Gastrocnemius medialis (tissue), 4 donors: Measurements from ENCODE around the gene KRT33A.

Experiments used
- CTCF ChIP-seq, 5 experiments: fragments of 450-650 bp in 3 of 5; fragments of 200-600 bp in 2 of 5; sonication (generic) in 2 of 5; IDR thresholded peaks in 4 of 5; conservative IDR thresholded peaks in 1 of 5; 1 replicate in 4 of 5; 2 replicates in 1 of 5; pipeline ENCODE4 v1.5.1; 2016 to 2019; ENCODE audit warnings: antibody characterized with exemption in 5 of 5, mild to moderate bottlenecking in 3 of 5, moderate library complexity in 3 of 5
- POLR2A ChIP-seq, 2 donors: fragments of 450-650 bp; IDR thresholded peaks; one replicate each; pipeline ENCODE4 v1.6.1; 2017; ENCODE audit warnings: antibody characterized with exemption in 2 of 2, mild to moderate bottlenecking in 2 of 2, moderate library complexity in 2 of 2

- no peak for TF ChIP-seq CTCF (IDR thresholded peaks at IDR 0.05 in 4 of 5, conservative IDR thresholded peaks at IDR 0.05 in 1 of 5)
- TF ChIP-seq POLR2A (IDR thresholded peaks at IDR 0.05) = no peak
These were observed 37.0 kb upstream of the KRT33A start for GRCh38 chr17:41387670-41388069.
